NCI-H82 treated with DMSO at 0.1 percent for 48 hours (cell line): ENCODE measurements around the gene LIPG.

ENCODE experiments used
- DNase-seq: peaks from one replicate; lab custom pipeline; 2025; ENCODE audit not compliant: unreplicated experiment; lab: John Stamatoyannopoulos, UW

LIPG gene

GRCh38 chr18:49632588-49632987, 70.7 kb downstream of the LIPG start:
- DNase-seq: no peak

- no peak for DNase-seq
Observed at GRCh38 chr18:49638209-49638785, 76.4 kb downstream of the LIPG start.

GRCh38 chr18:49638891-49639557, 77.2 kb downstream of the LIPG start:
- DNase-seq: no peak

- DNase-seq: no peak
Observed at GRCh38 chr18:49639643-49640391, 78.0 kb downstream of the LIPG start.

- no peak for DNase-seq
Observed at GRCh38 chr18:49640741-49641140, 78.9 kb downstream of the LIPG start.

GRCh38 chr18:49645196-49645595, 83.3 kb downstream of the LIPG start:
- no peak for DNase-seq

- DNase-seq: no peak
Observed at GRCh38 chr18:49645841-49646351, 84.0 kb downstream of the LIPG start.

GRCh38 chr18:49646873-49647272, 85.0 kb downstream of the LIPG start:
- DNase-seq: no peak

- peak; percentile 18 for DNase-seq
Observed at GRCh38 chr18:49647496-49648168, 85.8 kb downstream of the LIPG start.

- DNase-seq: peak; percentile 42
Observed at GRCh38 chr18:49648326-49648725, 86.5 kb downstream of the LIPG start.
